Stimulated activated naive B cell treated with anti-CD40 and anti-IgM and Interleukin-4, amounts not matched to agents 10 μg/mL and 1 μg/mL and 100 μg/mL, for 72 hours (primary cell): Measurements from ENCODE around the gene PKP2.

Source experiments
- ATAC-seq, 2 donors: fragments of 150-1000 bp; cut with Tn5 transposase; replicated peaks; 2 replicates each; pipeline ENCODE4 v1.10.0; 2021; ENCODE audit warnings: moderate library complexity in 1 of 2
- DNase-seq: peaks from one replicate; pipeline ENCODE4 v3.0.0; 2021
- H3K27ac Mint-ChIP-seq: one replicate; pipeline ENCODE4 v1.8.0; 2022; ENCODE audit warnings: mild to moderate bottlenecking, mixed read lengths
- H3K27me3 Mint-ChIP-seq, 2 donors: one replicate each; pipeline ENCODE4 v1.8.0; 2022; ENCODE audit warnings: mixed read lengths in 2 of 2
- H3K36me3 Mint-ChIP-seq, 2 donors: one replicate each; pipeline ENCODE4 v1.8.0; 2022; ENCODE audit warnings: mixed read lengths in 2 of 2, mild to moderate bottlenecking in 1 of 2
- H3K4me1 Mint-ChIP-seq, 2 donors: one replicate each; pipeline ENCODE4 v1.8.0; 2022; ENCODE audit warnings: mixed read lengths in 2 of 2, mild to moderate bottlenecking in 1 of 2
- H3K4me3 Mint-ChIP-seq, 2 donors: one replicate each; pipeline ENCODE4 v1.8.0; 2022; ENCODE audit warnings: mild to moderate bottlenecking in 2 of 2, mixed read lengths in 2 of 2, moderate library complexity in 1 of 2
- H3K9me3 Mint-ChIP-seq, 2 donors: one replicate each; pipeline ENCODE4 v1.8.0; 2022; ENCODE audit warnings: mixed read lengths in 2 of 2, mild to moderate bottlenecking in 1 of 2

Gene PKP2

GRCh38 chr12:32896432-32897280 is at the start of gene PKP2:
TSS of gene PKP2 (minus strand) at chr12:32896777. CDS start at chr12:32896731, 46 bp downstream.
- peak within 1 kb of the TSS; percentile 59 for H3K27ac Mint-ChIP-seq
- H3K4me3 Mint-ChIP-seq, result peak within 1 kb of the TSS; percentile 75 to 78
- no peaks in the 10 kb centered on the region for H3K9me3 Mint-ChIP-seq
- H3K4me1 Mint-ChIP-seq, result peaks cover 11 to 19% of the 10 kb centered on the region in 2 donors
- DNase-seq (no peak), ATAC-seq (peak; percentile 67 to 74)
- H3K27me3 Mint-ChIP-seq, result peaks cover 51 to 73% of the 10 kb centered on the region in 2 donors
- no peaks in the 10 kb centered on the region for H3K36me3 Mint-ChIP-seq

- Mint-ChIP-seq H3K9me3 (no peaks in the 10 kb centered on the region), H3K27ac (no peak overlapping the region), H3K27me3 (no peaks in the 10 kb centered on the region), H3K4me3 (no peak overlapping the region), H3K36me3 (no peaks in the 10 kb centered on the region), H3K4me1 (no peaks in the 10 kb centered on the region)
- no peak for ATAC-seq
- no peak for DNase-seq
These were observed 47.6 kb upstream of the PKP2 start for GRCh38 chr12:32944195-32944594.

GRCh38 chr12:32939801-32940200 is 43.2 kb upstream of the PKP2 start:
- H3K36me3 Mint-ChIP-seq, result no peaks in the 10 kb centered on the region
- H3K9me3 Mint-ChIP-seq, result no peaks in the 10 kb centered on the region
- H3K27ac Mint-ChIP-seq, result no peak overlapping the region

GRCh38 chr12:32926963-32927362 is 30.4 kb upstream of the PKP2 start:
- ATAC-seq (no peak), DNase-seq (no peak)
- Mint-ChIP-seq H3K27ac (no peak overlapping the region), H3K9me3 (no peaks in the 10 kb centered on the region), H3K4me3 (no peak overlapping the region), H3K4me1 (no peaks in the 10 kb centered on the region), H3K36me3 (no peaks in the 10 kb centered on the region), H3K27me3 (peaks cover 6 to 26% of the 10 kb centered on the region in 2 donors)

More at GRCh38 chr12:32939801-32940200, 43.2 kb upstream of the PKP2 start:
- Mint-ChIP-seq H3K27me3 (peaks cover 0 to 6% of the 10 kb centered on the region in 2 donors), H3K4me3 (no peak overlapping the region), H3K4me1 (no peaks in the 10 kb centered on the region)
- ATAC-seq, result no peak
- no peak for DNase-seq

- no peaks in the 10 kb centered on the region for H3K36me3 Mint-ChIP-seq
- DNase-seq (no peak), ATAC-seq (no peak)
- H3K27me3 Mint-ChIP-seq, result peaks cover 6 to 29% of the 10 kb centered on the region in 2 donors
- no peaks in the 10 kb centered on the region for H3K9me3 Mint-ChIP-seq
- H3K4me1 Mint-ChIP-seq, result no peaks in the 10 kb centered on the region
- no peak overlapping the region for H3K27ac Mint-ChIP-seq
- no peak overlapping the region for H3K4me3 Mint-ChIP-seq
These were observed 29.8 kb upstream of the PKP2 start for GRCh38 chr12:32926356-32926755.

- H3K36me3 Mint-ChIP-seq, result no peaks in the 10 kb centered on the region
- H3K9me3 Mint-ChIP-seq, result no peaks in the 10 kb centered on the region
- no peak overlapping the region for H3K4me3 Mint-ChIP-seq
These were observed 26.1 kb upstream of the PKP2 start for GRCh38 chr12:32922546-32923297.

GRCh38 chr12:32921397-32921796 is 24.8 kb upstream of the PKP2 start:
- DNase-seq (no peak), ATAC-seq (no peak)
- peaks cover 6 to 21% of the 10 kb centered on the region in 2 donors for H3K27me3 Mint-ChIP-seq
- no peaks in the 10 kb centered on the region for H3K36me3 Mint-ChIP-seq
- no peaks in the 10 kb centered on the region for H3K4me1 Mint-ChIP-seq
- H3K27ac Mint-ChIP-seq, result no peak overlapping the region
- no peaks in the 10 kb centered on the region for H3K9me3 Mint-ChIP-seq
- no peak overlapping the region for H3K4me3 Mint-ChIP-seq

More at GRCh38 chr12:32922546-32923297, 26.1 kb upstream of the PKP2 start:
- no peak overlapping the region for H3K27ac Mint-ChIP-seq
- ATAC-seq (no peak), DNase-seq (no peak)
- H3K27me3 Mint-ChIP-seq, result peaks cover 6 to 26% of the 10 kb centered on the region in 2 donors
- no peaks in the 10 kb centered on the region for H3K4me1 Mint-ChIP-seq

GRCh38 chr12:32920506-32921085 is 24.0 kb upstream of the PKP2 start:
- DNase-seq (no peak), ATAC-seq (no peak)
- H3K4me3 Mint-ChIP-seq, result no peak overlapping the region

GRCh38 chr12:32918890-32919801 is 22.6 kb upstream of the PKP2 start:
- H3K9me3 Mint-ChIP-seq, result peaks cover 0 to 4% of the 10 kb centered on the region in 2 donors

More at GRCh38 chr12:32920506-32921085, 24.0 kb upstream of the PKP2 start:
- H3K9me3 Mint-ChIP-seq, result peaks cover 0 to 4% of the 10 kb centered on the region in 2 donors
- no peaks in the 10 kb centered on the region for H3K4me1 Mint-ChIP-seq
- H3K27ac Mint-ChIP-seq, result no peak overlapping the region
- no peaks in the 10 kb centered on the region for H3K36me3 Mint-ChIP-seq
- peaks cover 6 to 27% of the 10 kb centered on the region in 2 donors for H3K27me3 Mint-ChIP-seq

GRCh38 chr12:32917094-32917611 is 20.6 kb upstream of the PKP2 start:
- Mint-ChIP-seq H3K27ac (no peak overlapping the region), H3K4me1 (no peaks in the 10 kb centered on the region), H3K4me3 (no peak overlapping the region), H3K9me3 (peaks cover 0 to 4% of the 10 kb centered on the region in 2 donors), H3K36me3 (no peaks in the 10 kb centered on the region), H3K27me3 (peaks cover 0 to 10% of the 10 kb centered on the region in 2 donors)
- DNase-seq (no peak), ATAC-seq (no peak)

More at GRCh38 chr12:32918890-32919801, 22.6 kb upstream of the PKP2 start:
- H3K27me3 Mint-ChIP-seq, result peaks cover 6 to 23% of the 10 kb centered on the region in 2 donors
- H3K27ac Mint-ChIP-seq, result no peak overlapping the region
- no peaks in the 10 kb centered on the region for H3K36me3 Mint-ChIP-seq
- DNase-seq (no peak), ATAC-seq (peak; percentile 44 to 51)
- no peaks in the 10 kb centered on the region for H3K4me1 Mint-ChIP-seq
- no peak overlapping the region for H3K4me3 Mint-ChIP-seq

GRCh38 chr12:32907898-32908476 is 11.4 kb upstream of the PKP2 start:
- H3K27me3 Mint-ChIP-seq, result peaks cover 12 to 31% of the 10 kb centered on the region in 2 donors
- no peak for DNase-seq
- no peak overlapping the region for H3K4me3 Mint-ChIP-seq
- no peak for ATAC-seq
- H3K9me3 Mint-ChIP-seq, result peaks cover 1 to 3% of the 10 kb centered on the region in 2 donors
- no peaks in the 10 kb centered on the region for H3K36me3 Mint-ChIP-seq
- H3K27ac Mint-ChIP-seq, result no peak overlapping the region
- no peaks in the 10 kb centered on the region for H3K4me1 Mint-ChIP-seq

- Mint-ChIP-seq H3K27me3 (peaks cover 12 to 31% of the 10 kb centered on the region in 2 donors), H3K36me3 (no peaks in the 10 kb centered on the region), H3K4me1 (no peaks in the 10 kb centered on the region), H3K27ac (no peak overlapping the region), H3K9me3 (peaks cover 1 to 3% of the 10 kb centered on the region in 2 donors), H3K4me3 (no peak overlapping the region)
- ATAC-seq (no peak), DNase-seq (no peak)
These were observed 10.6 kb upstream of the PKP2 start for GRCh38 chr12:32907166-32907565.
